ENCODE measurements around the gene TRIM29. TPM values are rescaled to one million over a fixed set of nuclear protein-coding genes. Genes with fewer than 3 reads are reported as not detected.

TRIM29 gene
- total and polyA plus RNA-seq, 12 donors, result 0.17 to 0.64 (median 0.30) TPM; not detected in 9

- WGBS, 2 donors, result 77 to 84% methylated on average over 3 of the region's 3 CpGs
- DNase-seq, result no peak
- no peak overlapping the region for H3K27ac ChIP-seq
- no peak for TF ChIP-seq CTCF (IDR thresholded peaks at IDR 0.05)
- H3K4me1 ChIP-seq, result peaks cover 0 to 5% (median 0%) of the 10 kb centered on the region in 9 donors
- ATAC-seq, result no peak
- no peaks in the 10 kb centered on the region for H3K36me3 ChIP-seq
- H3K9me3 ChIP-seq, result no peaks in the 10 kb centered on the region
- no peak overlapping the region for H3K4me3 ChIP-seq
- peaks cover 0 to 64% (median 39%) of the 10 kb centered on the region in 7 donors for H3K27me3 ChIP-seq
- intact Hi-C loops (cut with DNase I), result no loop called here
These were observed 72.0 kb downstream of the TRIM29 start for GRCh38 chr11:120065876-120066275.

- no peak for DNase-seq
- H3K27me3 ChIP-seq, result peaks cover 0 to 61% (median 39%) of the 10 kb centered on the region in 7 donors
- H3K27ac ChIP-seq, result no peak overlapping the region
- H3K4me1 ChIP-seq, result peaks cover 0 to 5% (median 0%) of the 10 kb centered on the region in 9 donors
- H3K9me3 ChIP-seq, result no peaks in the 10 kb centered on the region
- no peak for TF ChIP-seq CTCF (IDR thresholded peaks at IDR 0.05)
- no peak overlapping the region for H3K4me3 ChIP-seq
- no peak for ATAC-seq
- 91 to 99% methylated on average over 4 of the region's 4 CpGs for WGBS, 2 donors
- intact Hi-C loops (cut with DNase I), result no loop called here
- no peaks in the 10 kb centered on the region for H3K36me3 ChIP-seq
These were observed 72.7 kb downstream of the TRIM29 start for GRCh38 chr11:120065176-120065575.

- Histone ChIP-seq H3K9me3 (no peaks in the 10 kb centered on the region), H3K36me3 (no peaks in the 10 kb centered on the region), H3K4me1 (peaks cover 0 to 5% (median 0%) of the 10 kb centered on the region in 9 donors), H3K4me3 (no peak overlapping the region), H3K27me3 (peaks cover 0 to 59% (median 43%) of the 10 kb centered on the region in 7 donors), H3K27ac (no peak overlapping the region)
- 87 to 91% methylated on average over 7 of the region's 7 CpGs for WGBS, 2 donors
- TF ChIP-seq CTCF (IDR thresholded peaks at IDR 0.05), result no peak
- intact Hi-C loops (cut with DNase I), result no loop called here
- ATAC-seq (no peak), DNase-seq (no peak)
These were observed 73.6 kb downstream of the TRIM29 start for GRCh38 chr11:120064341-120064740.

- 84 to 85% methylated on average over 7 of the region's 7 CpGs for WGBS, 2 donors
- peaks cover 0 to 55% (median 45%) of the 10 kb centered on the region in 7 donors for H3K27me3 ChIP-seq
- ATAC-seq (no peak), DNase-seq (no peak)
- no peak overlapping the region for H3K27ac ChIP-seq
- no peaks in the 10 kb centered on the region for H3K9me3 ChIP-seq
- TF ChIP-seq CTCF (IDR thresholded peaks at IDR 0.05), result no peak
- no peaks in the 10 kb centered on the region for H3K36me3 ChIP-seq
- peaks cover 0 to 5% (median 0%) of the 10 kb centered on the region in 9 donors for H3K4me1 ChIP-seq
- intact Hi-C loops (cut with DNase I), result no loop called here
- no peak overlapping the region for H3K4me3 ChIP-seq
These were observed 74.1 kb downstream of the TRIM29 start for GRCh38 chr11:120063686-120064340.
